ENCODE results near the gene NEK8.
A peak's percentile ranks its signal among the peaks of the same experiment; 100 is the strongest.

The NEK8 gene

GRCh38 chr17:28747801-28748750 lies 19.5 kb downstream of the NEK8 start:
- Histone ChIP-seq H3K27me3 (ENCODE audit: insufficient read depth, low read length) (no peaks in the 10 kb centered on the region), H3K4me1 (ENCODE audit: insufficient read depth, low read length) (peaks cover 14% of the 10 kb centered on the region; the same call in 1 of the 2 replicates), H3K4me3 (ENCODE audit: low read length) (no peak overlapping the region), H3K9ac (ENCODE audit: low read depth, low read length) (no peak overlapping the region), H3K36me3 (ENCODE audit: insufficient read depth, low read length) (peaks cover 63% of the 10 kb centered on the region), H3K9me3 (ENCODE audit: insufficient read depth, low read depth, low read length) (no peaks in the 10 kb centered on the region), H3K27ac (ENCODE audit: low read depth, low read length) (peak overlapping the region; percentile 100)
- WGBS = 94% methylated on average over 18 of the region's 18 CpGs

- Histone ChIP-seq H3K4me1 (ENCODE audit: insufficient read depth, low read length) (peaks cover 14% of the 10 kb centered on the region; the same call in 1 of the 2 replicates), H3K9ac (ENCODE audit: low read depth, low read length) (no peak overlapping the region)
Observed at GRCh38 chr17:28748852-28749515, 20.4 kb downstream of the NEK8 start.

DNA sequence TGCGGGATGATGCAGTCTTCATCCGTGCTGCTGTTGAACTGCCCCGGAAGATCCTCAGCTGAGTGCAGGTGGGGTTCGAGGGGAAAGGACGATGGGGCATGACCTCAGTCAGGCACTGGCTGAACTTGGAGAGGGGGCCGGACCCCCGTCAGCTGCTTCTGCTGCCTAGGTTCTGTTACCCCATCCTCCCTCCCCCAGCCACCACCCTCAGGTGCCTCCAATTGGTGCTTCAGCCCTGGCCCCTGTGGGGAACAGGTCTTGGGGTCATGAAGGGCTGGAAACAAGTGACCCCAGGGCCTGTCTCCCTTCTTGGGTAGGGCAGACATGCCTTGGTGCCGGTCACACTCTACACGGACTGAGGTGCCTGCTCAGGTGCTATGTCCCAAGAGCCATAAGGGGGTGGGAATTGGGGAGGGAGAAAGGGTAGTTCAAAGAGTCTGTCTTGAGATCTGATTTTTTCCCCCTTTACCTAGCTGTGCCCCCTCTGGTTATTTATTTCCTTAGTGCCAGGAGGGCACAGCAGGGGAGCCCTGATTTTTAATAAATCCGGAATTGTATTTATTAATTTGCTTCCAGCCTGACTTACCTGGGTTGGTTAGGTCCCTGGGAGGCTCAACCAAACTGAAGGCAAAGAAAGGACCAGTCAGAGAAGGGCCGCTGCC lies 21.1 kb downstream of the NEK8 start:
- H3K9me3 ChIP-seq (ENCODE audit: insufficient read depth, low read depth, low read length) = no peaks in the 10 kb centered on the region
- H3K4me1 ChIP-seq (ENCODE audit: insufficient read depth, low read length) = peaks cover 14% of the 10 kb centered on the region; the same call in 1 of the 2 replicates
- peak overlapping the region; percentile 50; the same call in 1 of the 2 replicates for H3K27ac ChIP-seq (ENCODE audit: low read depth, low read length)
- H3K36me3 ChIP-seq (ENCODE audit: insufficient read depth, low read length) = peaks cover 63% of the 10 kb centered on the region
- no peaks in the 10 kb centered on the region for H3K27me3 ChIP-seq (ENCODE audit: insufficient read depth, low read length)
- 71% methylated on average over 11 of the region's 11 CpGs for WGBS
- H3K9ac ChIP-seq (ENCODE audit: low read depth, low read length) = no peak overlapping the region
- H3K4me3 ChIP-seq (ENCODE audit: low read length) = no peak overlapping the region

More at GRCh38 chr17:28748852-28749515, 20.4 kb downstream of the NEK8 start:
- WGBS = 93% methylated on average over 18 of the region's 18 CpGs
- peaks cover 63% of the 10 kb centered on the region for H3K36me3 ChIP-seq (ENCODE audit: insufficient read depth, low read length)
- no peak overlapping the region for H3K4me3 ChIP-seq (ENCODE audit: low read length)
- peak overlapping the region; percentile 50; the same call in 1 of the 2 replicates for H3K27ac ChIP-seq (ENCODE audit: low read depth, low read length)
- no peaks in the 10 kb centered on the region for H3K27me3 ChIP-seq (ENCODE audit: insufficient read depth, low read length)
- H3K9me3 ChIP-seq (ENCODE audit: insufficient read depth, low read depth, low read length) = no peaks in the 10 kb centered on the region

- 58% methylated on average over 20 of the region's 20 CpGs for WGBS
- H3K4me3 ChIP-seq (ENCODE audit: low read length) = no peak overlapping the region
- no peak overlapping the region for H3K9ac ChIP-seq (ENCODE audit: low read depth, low read length)
- peaks cover 63% of the 10 kb centered on the region for H3K36me3 ChIP-seq (ENCODE audit: insufficient read depth, low read length)
- peak overlapping the region; percentile 4; the same call in 1 of the 2 replicates for H3K27ac ChIP-seq (ENCODE audit: low read depth, low read length)
- H3K4me1 ChIP-seq (ENCODE audit: insufficient read depth, low read length) = peaks cover 14% of the 10 kb centered on the region; the same call in 1 of the 2 replicates
- no peaks in the 10 kb centered on the region for H3K9me3 ChIP-seq (ENCODE audit: insufficient read depth, low read depth, low read length)
- H3K27me3 ChIP-seq (ENCODE audit: insufficient read depth, low read length) = no peaks in the 10 kb centered on the region
Observed at GRCh38 chr17:28750178-28751047, 21.8 kb downstream of the NEK8 start.

DNA sequence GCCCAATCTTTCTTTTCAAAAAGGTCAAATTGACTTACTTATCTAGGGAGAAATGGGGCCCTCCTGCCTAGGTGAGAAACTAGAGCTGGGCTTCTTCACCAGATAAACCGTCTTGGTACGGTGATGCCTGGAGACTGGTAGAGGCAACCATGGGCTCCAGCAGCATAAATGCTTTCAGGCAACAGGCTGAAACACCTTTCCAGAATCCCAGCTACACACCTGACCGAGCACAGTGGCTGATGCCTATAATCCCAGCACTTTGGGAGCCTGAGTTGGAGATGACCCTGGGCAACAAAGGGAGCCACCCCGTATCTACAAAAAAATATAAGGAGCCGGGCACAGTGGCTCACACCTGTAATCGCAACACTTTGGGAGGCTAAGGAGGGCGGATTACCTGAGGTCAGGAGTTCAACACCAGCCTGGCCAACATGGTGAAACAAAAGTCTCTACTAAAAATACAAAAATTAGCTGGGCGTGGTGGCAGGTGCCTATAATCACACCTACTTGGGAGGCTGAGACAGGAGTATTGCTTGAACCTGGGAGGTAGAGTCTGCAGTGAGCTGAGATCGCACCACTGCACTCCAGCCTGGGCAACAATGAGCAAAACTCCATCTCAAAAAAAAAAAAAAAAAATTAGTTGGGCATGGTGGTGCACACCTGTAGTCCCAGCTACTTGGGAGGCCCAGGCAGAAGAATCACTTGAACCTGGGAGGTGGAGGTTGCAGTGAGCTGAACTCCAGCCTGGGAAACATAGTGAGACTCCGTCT lies 23.2 kb downstream of the NEK8 start:
- H3K27ac ChIP-seq (ENCODE audit: low read depth, low read length) = no peak overlapping the region
- H3K4me1 ChIP-seq (ENCODE audit: insufficient read depth, low read length) = peaks cover 1% of the 10 kb centered on the region; the same call in 1 of the 2 replicates
- no peaks in the 10 kb centered on the region for H3K27me3 ChIP-seq (ENCODE audit: insufficient read depth, low read length)
- WGBS = 95% methylated on average over 9 of the region's 10 CpGs
- no peak overlapping the region for H3K9ac ChIP-seq (ENCODE audit: low read depth, low read length)
- H3K4me3 ChIP-seq (ENCODE audit: low read length) = no peak overlapping the region
- H3K36me3 ChIP-seq (ENCODE audit: insufficient read depth, low read length) = peaks cover 55% of the 10 kb centered on the region
- no peaks in the 10 kb centered on the region for H3K9me3 ChIP-seq (ENCODE audit: insufficient read depth, low read depth, low read length)

DNA sequence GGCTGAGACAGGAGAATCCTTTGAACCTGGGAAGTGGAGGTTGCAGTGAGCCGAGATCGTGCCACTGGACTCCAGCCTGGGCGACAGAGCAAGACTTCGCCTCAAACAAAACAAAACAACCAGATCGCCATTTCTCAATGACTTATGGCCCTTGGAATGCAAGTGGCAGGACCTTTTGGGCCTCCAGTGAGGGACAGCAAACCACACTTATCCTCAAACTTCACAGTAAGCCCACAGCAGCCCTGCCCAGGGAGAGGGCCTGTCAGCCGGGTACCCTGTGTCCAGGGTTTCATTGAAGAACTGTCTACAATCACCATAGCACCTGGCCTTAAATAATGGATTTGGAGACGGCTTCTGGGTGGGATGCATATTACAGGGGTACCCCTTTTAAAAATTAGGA lies 26.9 kb downstream of the NEK8 start:
- peaks cover 11% of the 10 kb centered on the region for H3K4me1 ChIP-seq (ENCODE audit: insufficient read depth, low read length)
- 98% methylated on average over 6 of the region's 7 CpGs for WGBS
- H3K27me3 ChIP-seq (ENCODE audit: insufficient read depth, low read length) = no peaks in the 10 kb centered on the region
- no peak overlapping the region for H3K27ac ChIP-seq (ENCODE audit: low read depth, low read length)
- H3K4me3 ChIP-seq (ENCODE audit: low read length) = no peak overlapping the region
- H3K9me3 ChIP-seq (ENCODE audit: insufficient read depth, low read depth, low read length) = no peaks in the 10 kb centered on the region
- H3K36me3 ChIP-seq (ENCODE audit: insufficient read depth, low read length) = peaks cover 52% of the 10 kb centered on the region
- H3K9ac ChIP-seq (ENCODE audit: low read depth, low read length) = no peak overlapping the region; the same call in 1 of the 2 replicates

- peaks cover 46% of the 10 kb centered on the region for H3K36me3 ChIP-seq (ENCODE audit: insufficient read depth, low read length)
- H3K4me1 ChIP-seq (ENCODE audit: insufficient read depth, low read length) = peaks cover 15% of the 10 kb centered on the region
- no peak overlapping the region for H3K9ac ChIP-seq (ENCODE audit: low read depth, low read length)
- H3K27me3 ChIP-seq (ENCODE audit: insufficient read depth, low read length) = no peaks in the 10 kb centered on the region
- no peak overlapping the region for H3K4me3 ChIP-seq (ENCODE audit: low read length)
- no peaks in the 10 kb centered on the region for H3K9me3 ChIP-seq (ENCODE audit: insufficient read depth, low read depth, low read length)
- 87% methylated on average over 5 of the region's 5 CpGs for WGBS
- H3K27ac ChIP-seq (ENCODE audit: low read depth, low read length) = no peak overlapping the region
Observed at GRCh38 chr17:28756049-28756804, 27.6 kb downstream of the NEK8 start.

- 97% methylated on average over 32 of the region's 32 CpGs for WGBS
- H3K4me3 ChIP-seq (ENCODE audit: low read length) = no peak overlapping the region
- H3K27ac ChIP-seq (ENCODE audit: low read depth, low read length) = no peak overlapping the region
- H3K36me3 ChIP-seq (ENCODE audit: insufficient read depth, low read length) = peaks cover 43% of the 10 kb centered on the region
- H3K9ac ChIP-seq (ENCODE audit: low read depth, low read length) = no peak overlapping the region
- H3K9me3 ChIP-seq (ENCODE audit: insufficient read depth, low read depth, low read length) = no peaks in the 10 kb centered on the region
- peaks cover 29% of the 10 kb centered on the region for H3K4me1 ChIP-seq (ENCODE audit: insufficient read depth, low read length)
- no peaks in the 10 kb centered on the region for H3K27me3 ChIP-seq (ENCODE audit: insufficient read depth, low read length)
Observed at GRCh38 chr17:28758411-28759121, 30.0 kb downstream of the NEK8 start.

DNA sequence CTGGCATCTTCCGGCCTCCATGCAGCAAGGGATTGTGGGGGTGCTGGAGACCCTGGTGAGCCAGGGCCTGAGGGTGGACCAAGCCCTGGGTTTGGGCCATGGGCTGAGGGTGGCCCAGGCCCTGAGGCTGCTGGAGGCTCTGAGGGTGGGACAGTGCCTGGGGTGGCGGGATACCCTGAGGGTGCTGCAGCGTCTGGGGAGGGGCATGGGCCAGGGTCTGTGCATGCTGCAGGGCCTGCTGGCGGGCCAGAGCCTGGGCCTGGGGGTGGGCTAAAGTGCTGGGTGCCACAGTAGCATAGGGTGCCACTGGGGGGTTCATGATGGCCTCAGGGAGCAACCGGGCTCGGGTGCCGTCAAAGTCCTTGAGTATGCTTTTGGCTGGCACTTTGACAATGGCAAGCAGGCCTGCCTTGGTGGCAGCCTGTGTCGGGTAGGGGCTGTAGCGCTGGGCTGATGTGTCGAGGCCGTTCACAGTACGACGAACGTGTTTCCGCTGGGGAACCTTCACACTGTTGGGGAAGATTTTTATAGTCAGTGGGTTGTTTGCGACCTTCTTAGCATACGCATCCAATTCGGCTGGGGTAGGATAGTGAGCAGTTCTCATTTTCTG lies 30.8 kb downstream of the NEK8 start:
- Histone ChIP-seq H3K4me1 (ENCODE audit: insufficient read depth, low read length) (peaks cover 29% of the 10 kb centered on the region), H3K9ac (ENCODE audit: low read depth, low read length) (no peak overlapping the region), H3K27me3 (ENCODE audit: insufficient read depth, low read length) (no peaks in the 10 kb centered on the region), H3K4me3 (ENCODE audit: low read length) (no peak overlapping the region), H3K27ac (ENCODE audit: low read depth, low read length) (peak overlapping the region; percentile 48; the same call in 1 of the 2 replicates), H3K36me3 (ENCODE audit: insufficient read depth, low read length) (peaks cover 46% of the 10 kb centered on the region), H3K9me3 (ENCODE audit: insufficient read depth, low read depth, low read length) (no peaks in the 10 kb centered on the region)
- 96% methylated on average over 18 of the region's 18 CpGs for WGBS
